H1 (cell line): ENCODE results near the gene CACNA1D. TPM values are rescaled to one million over a fixed set of nuclear protein-coding genes. Genes with fewer than 3 reads are reported as not detected.

Experiments used
- CTCF ChIA-PET: fragments of 300-600 bp; sonication (Branson Sonifier 250); formaldehyde crosslinking; loops from one replicate; lab custom pipeline; 2021; ENCODE audit not compliant: partially characterized antibody; lab: Charles Lee
- POLR2A ChIA-PET: fragments of 300-600 bp; sonication (Branson Sonifier 250); formaldehyde crosslinking; loops from one replicate; lab custom pipeline; 2021; ENCODE audit warnings: inconsistent platforms; ENCODE audit not compliant: partially characterized antibody; lab: Charles Lee
- DNase-seq, 2 experiments: peaks; one replicate each; pipeline versions ENCODE4 v3.0.0 to v3.0.0-alpha.2; 2010 to 2022; ENCODE audit warnings: low spot score in 2 of 2, low read depth in 1 of 2, mixed read lengths in 1 of 2
- FAIRE-seq: peaks from 2 replicates; lab custom pipeline; 2011; peaks lifted over from hg19 to GRCh38; lab: Jason Lieb, UNC
- H2AFZ ChIP-seq: 2 replicates; pipeline ENCODE4 v1.8.1; 2012; ENCODE audit warnings: low read length, inconsistent platforms
- H2AK5ac ChIP-seq: 2 replicates; pipeline ENCODE4 v1.6.1; 2013; ENCODE audit warnings: low read depth, low read length
- H2BK120ac ChIP-seq: replicated peaks from 2 replicates; pipeline ENCODE3; 2013; ENCODE audit warnings: low read depth, low read length, inconsistent platforms
- H2BK12ac ChIP-seq: 2 replicates; pipeline ENCODE4 v1.6.1; 2013; ENCODE audit warnings: low read depth, low read length
- H2BK15ac ChIP-seq: 2 replicates; pipeline ENCODE4 v1.6.1; 2013; ENCODE audit warnings: low read length
- H2BK20ac ChIP-seq: 2 replicates; pipeline ENCODE4 v1.6.1; 2013; ENCODE audit warnings: low read length
- H2BK5ac ChIP-seq: 2 replicates; pipeline ENCODE4 v1.6.1; 2013; ENCODE audit warnings: low read depth, low read length
- H3K14ac ChIP-seq: 2 replicates; pipeline ENCODE4 v1.6.1; 2013; ENCODE audit warnings: inconsistent platforms; ENCODE audit not compliant: insufficient read length
- H3K18ac ChIP-seq: 2 replicates; pipeline ENCODE4 v1.6.1; 2013; ENCODE audit warnings: low read length; ENCODE audit errors: extremely low read depth
- H3K23ac ChIP-seq: 2 replicates; pipeline ENCODE4 v1.6.1; 2013; ENCODE audit warnings: inconsistent platforms; ENCODE audit not compliant: insufficient read length
- H3K23me2 ChIP-seq: 2 replicates; pipeline ENCODE4 v1.6.1; 2013; ENCODE audit warnings: low read depth, low read length
- H3K27ac ChIP-seq: 2 replicates; pipeline ENCODE4 v1.6.1; 2011; ENCODE audit warnings: low read depth, low read length, inconsistent platforms
- H3K27me3 ChIP-seq, 4 experiments: replicated peaks in 1 of 4; 1 replicate in 1 of 4; 2 replicates in 3 of 4; pipeline versions ENCODE4 v1.6.1 to v1.8.1; 2011 to 2013; ENCODE audit warnings: low read length in 3 of 4, mild to moderate bottlenecking in 3 of 4, inconsistent platforms in 2 of 4, mixed read lengths in 2 of 4, moderate library complexity in 1 of 4; ENCODE audit not compliant: control insufficient read depth in 3 of 4, insufficient read depth in 3 of 4; ENCODE audit errors: extremely low read depth in 1 of 4
- H3K36me3 ChIP-seq, 4 experiments: 2 replicates each; pipeline versions ENCODE4 v1.6.1 to v1.8.1; 2011 to 2013; ENCODE audit warnings: mild to moderate bottlenecking in 4 of 4, low read length in 3 of 4, moderate library complexity in 2 of 4, control low read depth in 1 of 4, inconsistent platforms in 1 of 4; ENCODE audit not compliant: insufficient read depth in 4 of 4, control insufficient read depth in 2 of 4
- H3K4ac ChIP-seq: replicated peaks from 2 replicates; pipeline ENCODE3; 2013; ENCODE audit warnings: low read length, low read depth, mixed read lengths, inconsistent platforms; ENCODE audit not compliant: insufficient read length
- H3K4me1 ChIP-seq, 4 experiments: replicated peaks in 1 of 4; 1 replicate in 1 of 4; 2 replicates in 3 of 4; pipeline versions ENCODE4 v1.6.1 to v1.8.1; 2011 to 2013; ENCODE audit warnings: low read length in 3 of 4, inconsistent platforms in 2 of 4, mixed read lengths in 1 of 4; ENCODE audit not compliant: insufficient read depth in 4 of 4, control insufficient read depth in 3 of 4
- H3K4me2 ChIP-seq, 2 experiments: 2 replicates each; pipeline versions ENCODE4 v1.6.1 to v1.8.1; 2011 to 2013; ENCODE audit warnings: low read depth in 2 of 2, low read length in 2 of 2, control low read depth in 1 of 2, inconsistent platforms in 1 of 2, mild to moderate bottlenecking in 1 of 2; ENCODE audit not compliant: insufficient read depth in 1 of 2
- H3K4me3 ChIP-seq, 4 experiments: fragments of 200-600, 300-600 bp in 1 of 4; sonication (generic), shearing (Covaris generic), sonication (Bioruptor Twin) in 1 of 4; 2 replicates each; pipeline versions ENCODE4 v1.5.1 to v1.8.1; 2011 to 2016; ENCODE audit warnings: low read length in 4 of 4, low read depth in 3 of 4, control low read depth in 2 of 4, inconsistent platforms in 2 of 4, mild to moderate bottlenecking in 2 of 4, mixed read lengths in 1 of 4, moderate library complexity in 1 of 4; ENCODE audit not compliant: insufficient read depth in 2 of 4; ENCODE audit errors: extremely low read depth in 1 of 4
- H3K56ac ChIP-seq: replicated peaks from 2 replicates; pipeline ENCODE3; 2013; ENCODE audit warnings: low read depth, mild to moderate bottlenecking, mixed read lengths, low read length, inconsistent platforms; ENCODE audit not compliant: insufficient read length
- H3K79me1 ChIP-seq: 2 replicates; pipeline ENCODE4 v1.6.1; 2013; ENCODE audit warnings: low read depth, low read length, control low read depth
- H3K79me2 ChIP-seq, 2 experiments: 2 replicates each; pipeline versions ENCODE4 v1.6.1 to v1.8.1; 2012 to 2013; ENCODE audit warnings: low read length in 2 of 2, mild to moderate bottlenecking in 2 of 2, inconsistent platforms in 1 of 2; ENCODE audit not compliant: insufficient read depth in 2 of 2, control insufficient read depth in 1 of 2
- H3K9ac ChIP-seq, 4 experiments: replicated peaks in 1 of 4; 1 replicate in 1 of 4; 2 replicates in 3 of 4; pipeline versions ENCODE4 v1.6.1 to v1.8.1; 2011 to 2013; ENCODE audit warnings: low read depth in 3 of 4, low read length in 3 of 4, control low read depth in 2 of 4, mild to moderate bottlenecking in 2 of 4, moderate library complexity in 2 of 4, inconsistent platforms in 1 of 4; ENCODE audit errors: extremely low read depth in 1 of 4
- H3K9me3 ChIP-seq, 2 experiments: 2 replicates each; pipeline versions ENCODE4 v1.6.1 to v1.8.1; 2012 to 2013; ENCODE audit warnings: mild to moderate bottlenecking in 2 of 2, moderate library complexity in 2 of 2, control low read depth in 1 of 2, inconsistent platforms in 1 of 2, low read depth in 1 of 2, low read length in 1 of 2, mixed read lengths in 1 of 2; ENCODE audit not compliant: insufficient read depth in 2 of 2
- H4K20me1 ChIP-seq, 2 experiments: replicated peaks in 1 of 2; 2 replicates each; pipeline versions ENCODE3 to v1.8.1; 2011 to 2013; ENCODE audit warnings: inconsistent platforms in 2 of 2, low read length in 2 of 2, mild to moderate bottlenecking in 1 of 2; ENCODE audit not compliant: insufficient read depth in 2 of 2, control insufficient read depth in 1 of 2
- H4K5ac ChIP-seq: 2 replicates; pipeline ENCODE4 v1.6.1; 2013; ENCODE audit warnings: low read length, low read depth, mixed read lengths, inconsistent platforms; ENCODE audit not compliant: insufficient read length
- H4K8ac ChIP-seq: 2 replicates; pipeline ENCODE4 v1.8.0; 2013; ENCODE audit warnings: mild to moderate bottlenecking, moderate library complexity, low read length, inconsistent platforms; ENCODE audit not compliant: insufficient read depth; ENCODE audit errors: extremely low read depth
- H4K91ac ChIP-seq: replicated peaks from 2 replicates; pipeline ENCODE3; 2013; ENCODE audit warnings: low read length, mixed read lengths, inconsistent platforms; ENCODE audit not compliant: insufficient read length
- CBX8 ChIP-seq: fragments of 300-800, 300-1000 bp; sonication (generic); IDR thresholded peaks from 2 replicates; pipeline ENCODE4 v1.7.1; 2016; ENCODE audit warnings: low read depth, low read length, borderline replicate concordance
- HDAC6 ChIP-seq: IDR thresholded peaks from one replicate; pipeline ENCODE4 v1.7.1; 2012; ENCODE audit warnings: low read depth, mild to moderate bottlenecking, inconsistent platforms, low read length, moderate library complexity
- KDM4A ChIP-seq: IDR thresholded peaks from one replicate; pipeline ENCODE4 v1.7.1; 2012; ENCODE audit warnings: low read depth, mild to moderate bottlenecking, moderate library complexity, low read length, inconsistent platforms; ENCODE audit not compliant: severe bottlenecking
- NANOG ChIP-seq: IDR thresholded peaks from 2 replicates; pipeline ENCODE4 v1.6.1; 2011; ENCODE audit warnings: low read length, low read depth, mild to moderate bottlenecking, inconsistent platforms; ENCODE audit not compliant: insufficient read depth, poor library complexity, severe bottlenecking
- NRF1 ChIP-seq: IDR thresholded peaks from 2 replicates; pipeline ENCODE4 v1.6.1; 2011; ENCODE audit warnings: mild to moderate bottlenecking, low read depth, low read length, improper control_type of control experiment
- POU5F1 ChIP-seq: IDR thresholded peaks from 2 replicates; pipeline ENCODE4 v1.6.1; 2011; ENCODE audit warnings: low read depth, mild to moderate bottlenecking, low read length, moderate library complexity
- SUZ12 ChIP-seq: fragments of 200-600 bp; sonication (generic); IDR thresholded peaks from 2 replicates; pipeline ENCODE4 v1.6.1; 2012; ENCODE audit warnings: mild to moderate bottlenecking, inconsistent platforms, low read length, moderate library complexity, mixed read lengths
- TAF1 ChIP-seq: IDR thresholded peaks from 2 replicates; pipeline ENCODE4 v1.6.1; 2011; ENCODE audit warnings: mild to moderate bottlenecking, low read depth, low read length
- WGBS, 2 experiments: shearing (Covaris generic) in 1 of 2; methylation state at CpG; one replicate each; pipeline versions ENCODE4 v1.1.6 to v1.1.7; 2013 to 2015; ENCODE audit warnings: low lambda C conversion rate in 2 of 2, mixed read lengths in 2 of 2, inconsistent platforms in 1 of 2, low coverage in 1 of 2, missing lambda C conversion rate in 1 of 2; ENCODE audit not compliant: insufficient replicate concordance in 2 of 2, insufficient coverage in 1 of 2, insufficient read length in 1 of 2; ENCODE audit errors: extremely low coverage in 1 of 2, missing lambda C conversion rate in 1 of 2; 5-methylcytosine and 5-hydroxymethylcytosine counted together
- polyA plus RNA-seq, 7 experiments: library from polyadenylated mRNA; depleted of rRNA in 3 of 7; stranded (reverse) in 5 of 7; unstranded in 2 of 7; fragments of >200 nt in 5 of 7; fragments of 200-250 nt in 2 of 7; gene quantifications; 1 replicate in 5 of 7; 2 replicates in 1 of 7; 4 replicates in 1 of 7; pipeline versions ENCODE4 v1.2.1 to v1.2.3, GENCODE V29; 2011 to 2013; ENCODE audit warnings: missing spikeins in 2 of 7, mixed read lengths in 2 of 7
- total RNA-seq: library from RNA; stranded (reverse); fragmentation: NEBNext Ultra II Directional; extraction: Animal tissue kit (Norgen Biotek cat#: 25700); gene quantifications from 2 replicates; pipeline ENCODE4 v1.2.1, GENCODE V29; 2021

The CACNA1D gene
- total and polyA plus RNA-seq, 2 of the 8 experiments (the other 6 are each of a cell fraction or from before 2014, with no cell fraction given): 2.0 to 2.9 TPM

DNA sequence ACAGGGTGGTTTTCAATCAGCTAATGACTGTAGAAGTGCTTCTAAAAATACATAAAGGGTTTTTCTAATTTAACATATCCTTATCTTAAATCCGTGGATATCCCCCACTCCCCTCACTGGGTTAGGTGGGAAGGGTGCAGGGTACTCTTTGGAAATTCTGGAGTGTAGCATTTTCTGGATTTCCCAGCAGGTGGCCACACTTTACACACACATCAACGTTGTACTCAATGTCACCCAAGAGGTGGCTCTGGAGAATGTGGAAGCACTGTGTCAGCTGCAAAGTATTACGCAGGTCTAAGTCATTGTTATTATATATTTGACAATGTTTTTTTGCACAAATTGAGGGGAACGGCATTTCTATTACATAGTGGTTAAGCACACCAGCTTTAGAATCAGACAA lies 183.0 kb downstream of the CACNA1D start:
- H4K5ac ChIP-seq: no peak overlapping the region
- no peaks in the 10 kb centered on the region for H3K79me1 ChIP-seq
- H3K27ac ChIP-seq: no peak overlapping the region
- no peak overlapping the region for H2AFZ ChIP-seq
- H3K14ac ChIP-seq: no peak overlapping the region
- peaks cover 3% of the 10 kb centered on the region; the same call in 1 of the 2 replicates for H3K23me2 ChIP-seq
- no peak overlapping the region for H2BK20ac ChIP-seq
- no peak overlapping the region for H3K18ac ChIP-seq
- H3K9me3 ChIP-seq: no peaks in the 10 kb centered on the region
- no peak overlapping the region for H2BK12ac ChIP-seq
- no peak overlapping the region for H2BK120ac ChIP-seq
- ChIA-PET CTCF (interaction anchor here (1.1 to 1.5 kb wide), 7 partner anchors 9 to 301 kb away, joined by 3 to 8 read pairs (median 4); no protein-coding TSS in a partner anchor), POLR2A (no interaction called here)
- no peaks in the 10 kb centered on the region for H3K27me3 ChIP-seq
- no peak overlapping the region for H4K91ac ChIP-seq
- FAIRE-seq (no peak), DNase-seq (no peak)
- no peak overlapping the region for H2BK15ac ChIP-seq
- H3K4ac ChIP-seq: no peak overlapping the region
- no peaks in the 10 kb centered on the region for H3K36me3 ChIP-seq
- no peak overlapping the region for H3K4me3 ChIP-seq
- no peak overlapping the region for H3K9ac ChIP-seq
- H3K4me1 ChIP-seq: no peaks in the 10 kb centered on the region
- no peak for TF ChIP-seq HDAC6
- no peak for TF ChIP-seq NRF1
- no peak for TF ChIP-seq TAF1
- no peak for TF ChIP-seq CBX8
- TF ChIP-seq POU5F1: no peak
- TF ChIP-seq SUZ12: no peak
- TF ChIP-seq KDM4A: no peak
- no peak for TF ChIP-seq NANOG
- H3K4me2 ChIP-seq: no peak overlapping the region
- H4K8ac ChIP-seq: no peak overlapping the region
- H2BK5ac ChIP-seq: no peak overlapping the region
- H4K20me1 ChIP-seq: no peaks in the 10 kb centered on the region
- H2AK5ac ChIP-seq: no peak overlapping the region
- no peaks in the 10 kb centered on the region for H3K79me2 ChIP-seq
- H3K56ac ChIP-seq: no peak overlapping the region
- 84% methylated on average over 4 of the region's 4 CpGs; no CpG with 5 or more reads in 1 of the 2 experiments for WGBS, 2 experiments
- H3K23ac ChIP-seq: no peak overlapping the region
